ENCODE results near the gene NTSR1.
A peak's percentile ranks its signal among the peaks of the same experiment; 100 is the strongest.

The NTSR1 gene

DNA sequence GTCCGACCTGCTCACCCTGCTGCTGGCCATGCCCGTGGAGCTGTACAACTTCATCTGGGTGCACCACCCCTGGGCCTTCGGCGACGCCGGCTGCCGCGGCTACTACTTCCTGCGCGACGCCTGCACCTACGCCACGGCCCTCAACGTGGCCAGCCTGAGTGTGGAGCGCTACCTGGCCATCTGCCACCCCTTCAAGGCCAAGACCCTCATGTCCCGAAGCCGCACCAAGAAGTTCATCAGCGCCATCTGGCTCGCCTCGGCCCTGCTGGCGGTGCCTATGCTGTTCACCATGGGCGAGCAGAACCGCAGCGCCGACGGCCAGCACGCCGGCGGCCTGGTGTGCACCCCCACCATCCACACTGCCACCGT is 885 bp downstream of the NTSR1 start:
- DNase-seq (ENCODE audit: low read depth) = no peak

- no peak for DNase-seq (ENCODE audit: low read depth)
These were observed 1.7 kb downstream of the NTSR1 start for GRCh38 chr20:62710221-62710885.

DNA sequence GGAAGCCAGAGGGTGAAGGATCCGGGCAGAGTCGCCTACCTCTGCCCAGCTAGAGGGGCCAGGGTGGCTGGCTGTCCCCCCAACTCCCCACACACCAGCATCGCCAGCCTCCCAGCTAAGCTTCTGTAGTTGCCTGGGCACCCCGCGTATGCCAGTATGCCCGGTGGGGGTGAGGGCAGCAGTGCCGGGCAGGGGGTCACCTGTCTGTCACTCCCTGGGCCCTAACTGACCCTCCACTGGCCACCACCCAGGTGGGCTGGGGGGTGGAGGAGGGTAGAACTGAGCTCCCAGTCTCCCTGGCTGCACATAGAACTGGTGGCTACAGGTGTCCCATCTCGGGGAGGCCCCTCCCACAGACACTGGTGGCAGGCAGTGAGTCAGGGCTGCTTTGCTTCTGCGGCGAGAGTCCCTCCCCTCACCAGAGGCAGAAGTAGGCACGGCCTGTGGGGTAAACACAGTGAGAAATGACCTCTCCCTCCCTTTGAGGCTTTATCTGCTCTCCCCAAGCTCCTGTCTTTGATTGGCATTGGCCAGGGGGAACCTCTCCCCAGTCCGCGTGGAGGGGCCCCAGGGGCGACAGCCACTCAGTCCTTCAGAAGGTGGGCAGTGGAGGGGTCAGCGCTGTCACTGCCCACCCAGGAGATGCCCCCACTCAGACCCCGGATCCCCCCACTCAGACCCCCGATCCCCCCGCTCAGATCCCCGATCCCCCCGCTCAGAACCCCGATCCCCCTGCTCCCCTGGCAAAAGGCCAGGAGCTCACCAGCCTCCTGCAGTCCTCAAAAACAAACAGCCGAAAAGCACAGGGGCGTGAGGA is 2.5 kb downstream of the NTSR1 start:
- no peak for DNase-seq (ENCODE audit: low read depth)

DNA sequence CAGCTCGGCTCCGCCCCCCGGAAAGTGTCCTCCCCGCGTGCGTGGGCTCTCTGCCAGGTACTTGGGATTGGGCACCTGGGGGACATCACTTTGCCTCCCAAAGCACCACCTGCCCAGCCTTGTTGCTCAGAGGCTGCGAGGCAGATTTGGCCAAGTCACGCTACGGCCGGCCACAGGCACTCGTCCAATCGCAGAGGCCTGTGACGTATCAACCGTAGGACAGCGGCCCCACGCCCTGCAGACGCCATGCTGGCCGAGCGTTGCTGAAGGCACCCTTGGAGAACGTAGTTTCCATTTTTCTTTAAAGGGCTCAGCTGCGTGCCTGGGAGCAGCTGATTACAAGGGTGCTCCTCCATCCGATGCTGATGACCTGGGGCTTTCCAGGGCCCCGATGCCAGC is 3.1 kb downstream of the NTSR1 start:
- no peak for DNase-seq (ENCODE audit: low read depth)

DNA sequence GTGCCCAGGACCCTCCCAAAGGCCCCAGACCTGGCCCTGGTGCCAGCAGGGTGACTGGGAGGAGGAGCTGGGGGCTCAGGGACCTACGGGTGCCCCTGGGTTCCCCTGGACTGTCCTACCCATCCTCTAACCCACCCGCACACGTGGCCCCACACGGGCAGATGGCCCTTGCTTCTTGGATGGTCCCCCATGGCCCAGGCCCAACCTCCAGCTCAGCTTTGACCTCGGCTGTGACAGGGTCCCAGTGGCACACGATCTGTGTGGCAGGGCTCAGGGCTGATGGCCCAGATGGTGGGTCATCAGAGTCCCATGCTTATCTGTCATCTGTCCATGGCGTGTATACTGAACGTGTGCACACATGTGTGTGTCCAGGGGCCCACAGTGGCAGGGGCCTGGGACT is 4.0 kb downstream of the NTSR1 start:
- DNase-seq (ENCODE audit: low read depth) = no peak

- no peak for DNase-seq (ENCODE audit: low read depth)
These were observed 5.4 kb downstream of the NTSR1 start for GRCh38 chr20:62714006-62714405.

DNA sequence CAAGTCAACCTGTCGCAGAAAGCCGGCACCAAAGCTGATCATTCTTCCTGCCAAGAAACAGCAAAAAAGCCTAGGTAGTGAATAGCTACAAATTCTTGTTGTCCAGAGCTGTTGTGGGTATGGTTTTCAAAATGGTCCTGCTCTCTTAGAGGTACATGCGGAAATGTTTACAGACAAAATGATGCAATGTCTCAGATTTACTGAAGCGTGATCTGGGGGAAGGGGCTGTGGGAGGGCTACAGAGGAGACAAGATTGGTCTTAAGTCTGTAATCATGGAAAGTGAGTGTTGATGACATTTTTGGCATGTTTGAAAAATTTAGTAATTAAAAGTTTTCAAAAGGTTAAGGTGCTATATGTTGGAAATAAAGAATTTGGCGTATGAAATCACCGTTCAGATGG is 6.2 kb downstream of the NTSR1 start:
- no peak for DNase-seq (ENCODE audit: low read depth)

DNA sequence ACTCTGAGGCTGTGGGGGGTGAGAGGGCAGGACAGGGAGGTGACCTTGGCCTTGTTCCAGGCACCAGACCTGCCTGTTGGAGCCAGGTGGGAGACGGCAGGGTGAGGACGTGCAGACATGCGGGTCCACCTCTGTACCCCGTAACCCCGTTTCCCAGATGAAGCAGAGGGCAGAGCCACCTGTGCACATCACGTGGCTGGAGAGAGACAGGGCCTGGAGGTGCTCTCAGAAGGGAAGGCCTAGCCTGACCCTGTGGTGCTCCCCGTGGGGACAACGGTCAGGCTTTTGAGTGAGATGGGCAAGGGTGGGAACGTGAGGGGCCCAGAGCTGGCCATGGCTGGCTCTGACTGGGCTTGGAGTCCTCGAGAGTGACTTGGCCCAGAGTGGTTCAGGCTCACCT is 6.6 kb downstream of the NTSR1 start:
- DNase-seq (ENCODE audit: low read depth) = no peak

- DNase-seq (ENCODE audit: low read depth) = peak; percentile 15
These were observed 7.7 kb downstream of the NTSR1 start for GRCh38 chr20:62716198-62716940.

- no peak for DNase-seq (ENCODE audit: low read depth)
These were observed 8.3 kb downstream of the NTSR1 start for GRCh38 chr20:62716941-62717310.

DNA sequence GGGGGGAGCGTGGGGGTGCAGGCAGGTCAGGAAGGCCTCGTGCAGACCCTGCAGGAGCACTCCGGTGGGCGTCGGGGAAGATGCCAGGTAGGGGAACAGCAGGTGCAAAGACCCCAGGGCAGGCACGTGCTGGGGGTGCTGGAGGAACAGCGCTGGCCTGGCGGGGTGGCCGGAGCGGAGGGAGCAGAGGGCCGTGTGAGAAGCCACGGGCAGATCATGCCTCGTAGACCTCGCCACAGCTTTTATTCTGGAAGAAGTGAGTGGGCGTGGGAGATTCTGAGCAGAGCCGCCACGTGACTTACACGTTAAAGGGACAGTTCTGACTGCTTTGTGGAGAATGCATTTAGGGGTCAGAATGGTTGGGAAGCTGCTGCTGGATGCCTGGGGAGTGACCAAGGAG is 9.3 kb downstream of the NTSR1 start:
- DNase-seq (ENCODE audit: low read depth) = no peak

DNA sequence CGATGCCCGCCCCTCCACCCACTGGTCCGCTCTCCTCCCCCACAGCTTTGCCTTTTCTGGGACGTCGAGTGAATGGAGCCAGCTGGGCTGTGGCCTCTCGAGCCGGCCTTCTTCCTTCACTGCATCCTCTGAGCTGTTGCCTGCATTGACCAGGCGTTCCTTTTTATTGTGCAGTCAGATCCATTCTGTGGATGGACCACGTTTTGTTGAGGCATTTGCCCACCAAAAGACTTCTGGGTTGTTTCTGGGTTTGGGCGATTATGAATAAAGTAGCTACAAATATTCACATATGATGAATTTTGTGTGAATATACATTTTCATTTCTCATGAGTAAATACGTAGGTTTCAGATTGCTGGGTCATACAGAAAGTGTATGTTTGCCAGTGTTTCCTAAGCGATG is 9.9 kb downstream of the NTSR1 start:
- no peak for DNase-seq (ENCODE audit: low read depth)

- no peak for DNase-seq (ENCODE audit: low read depth)
These were observed 10.8 kb downstream of the NTSR1 start for GRCh38 chr20:62719250-62719935.

DNA sequence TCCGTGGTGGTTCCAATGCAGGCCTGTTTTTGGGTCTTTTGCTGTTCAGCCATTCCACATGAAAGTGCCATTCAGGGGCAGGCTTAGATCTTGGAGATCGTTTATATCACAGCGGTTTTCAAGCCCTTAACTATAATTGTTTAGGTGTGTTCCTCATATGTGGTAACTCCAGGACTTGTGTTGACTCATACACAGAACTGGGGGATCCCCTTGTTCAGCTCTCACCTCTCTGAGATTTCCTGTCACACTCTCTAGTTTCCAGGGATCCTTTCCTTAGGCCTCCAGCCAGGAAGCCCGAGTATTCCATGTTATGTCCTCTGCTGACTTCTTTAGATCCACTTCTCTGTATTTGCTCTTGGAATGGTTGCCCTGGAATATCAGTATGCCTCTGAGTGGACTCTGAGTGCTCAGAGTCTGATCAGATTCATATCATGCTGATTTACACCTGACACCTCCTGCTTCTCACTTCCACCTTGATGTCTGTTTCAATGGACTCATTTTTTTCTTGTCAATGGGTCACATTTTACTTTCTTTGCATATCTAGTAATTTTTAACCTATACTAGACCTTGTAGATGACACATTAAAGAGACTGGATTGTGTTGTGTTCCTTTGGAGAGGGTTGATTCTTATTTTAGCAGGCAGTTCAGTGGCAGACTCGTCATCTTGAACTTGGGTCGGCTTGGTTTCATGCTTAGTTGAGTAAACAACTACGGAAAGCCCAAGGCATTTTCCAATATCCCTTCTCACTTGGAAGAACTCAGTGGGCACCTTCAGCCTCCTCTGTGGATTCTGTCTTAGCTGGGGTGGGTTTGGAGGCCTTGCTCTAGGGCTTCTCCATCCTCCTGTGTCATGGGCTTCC is 13.1 kb downstream of the NTSR1 start:
- no peak for DNase-seq (ENCODE audit: low read depth)

- DNase-seq (ENCODE audit: low read depth) = no peak
These were observed 14.0 kb downstream of the NTSR1 start for GRCh38 chr20:62722627-62723026.

DNA sequence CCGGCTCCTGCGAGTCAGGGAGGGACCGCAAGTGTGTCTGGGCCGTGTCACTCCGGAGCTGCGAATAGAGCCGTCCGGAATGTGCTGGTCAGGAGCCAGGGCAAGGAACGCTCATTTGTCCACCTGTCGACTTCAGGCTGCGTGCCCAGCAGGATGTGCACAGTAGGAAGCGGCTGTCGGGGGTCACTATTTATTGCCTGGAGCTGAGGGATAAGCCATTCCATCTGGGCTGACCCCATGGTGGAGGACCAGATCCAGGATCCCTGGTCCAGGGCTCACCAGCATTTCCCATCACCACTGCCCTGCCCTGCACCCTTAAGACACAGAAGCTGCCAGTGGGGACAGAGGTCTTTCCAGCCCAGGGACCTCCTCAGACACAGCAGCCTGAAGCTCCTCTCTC is 14.7 kb downstream of the NTSR1 start:
- no peak for DNase-seq (ENCODE audit: low read depth)

GRCh38 chr20:62723768-62724450 is 15.3 kb downstream of the NTSR1 start:
- no peak for DNase-seq (ENCODE audit: low read depth)

- DNase-seq (ENCODE audit: low read depth) = no peak
These were observed 16.3 kb downstream of the NTSR1 start for GRCh38 chr20:62724692-62725595.

GRCh38 chr20:62725596-62726268 is 17.1 kb downstream of the NTSR1 start:
- no peak for DNase-seq (ENCODE audit: low read depth)

Data from activated gamma-delta T cell treated with anti-CD3 and anti-CD28 coated beads, Interleukin-2, amount 50 U/mL, for 16 hours (primary cell).